Midbrain (tissue), 1 donor: ENCODE results near the gene EYS.
"Not testable (repeated sequence)": the region's sequence is repeated elsewhere in the genome, so short reads cannot be mapped to it uniquely, and the experiment has no call there.

ENCODE experiments used
- DNase-seq: peaks from one replicate; lab custom pipeline; 2025; lab: John Stamatoyannopoulos, UW

EYS gene

DNA sequence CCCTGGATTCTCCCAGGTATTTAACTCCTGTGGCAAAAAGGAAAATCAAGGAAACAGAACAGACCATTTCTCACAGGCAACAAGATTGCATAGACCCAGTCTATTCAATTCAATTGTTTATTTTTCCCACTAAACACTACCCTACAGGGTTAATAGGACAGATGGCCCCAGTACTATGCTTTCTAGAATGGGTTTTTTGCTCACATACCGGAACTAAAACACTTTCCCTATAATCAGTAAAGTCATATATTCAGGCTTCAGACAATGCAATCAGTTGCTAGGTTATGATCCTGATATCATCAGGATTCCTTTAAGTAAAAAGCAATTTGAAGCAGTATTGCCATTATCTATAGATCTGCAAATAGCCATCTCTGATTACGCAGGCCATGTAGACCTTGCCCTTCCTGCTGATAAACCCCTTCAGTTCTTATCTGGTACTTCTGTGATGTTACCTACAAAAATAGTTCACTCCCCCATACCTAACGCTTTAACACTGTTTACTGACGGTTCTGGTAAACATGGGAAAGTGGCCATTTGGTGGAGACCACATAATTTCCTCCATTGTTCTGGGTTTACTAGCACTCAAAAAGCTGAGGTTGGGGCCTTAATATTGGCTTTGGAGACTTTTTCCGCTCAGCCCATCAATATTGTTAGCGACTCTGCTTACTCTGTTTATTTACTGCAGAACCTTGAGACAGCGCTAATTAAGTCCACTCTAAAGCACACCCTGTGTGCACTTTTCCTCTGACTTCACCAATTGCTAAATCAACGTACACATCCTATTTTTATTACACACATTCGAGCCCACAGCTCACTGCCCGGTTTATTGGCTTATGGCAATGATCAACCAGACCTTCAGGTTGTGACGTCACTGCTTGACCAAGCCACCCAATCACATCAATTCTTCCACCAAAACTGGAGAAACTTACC is 1405.5 kb downstream of the EYS start:
- DNase-seq, result no peak

GRCh38 chr6:64299176-64299575 is 1407.8 kb downstream of the EYS start:
- no peak for DNase-seq

GRCh38 chr6:64294034-64294433 is 1413.0 kb downstream of the EYS start:
- no peak for DNase-seq

DNA sequence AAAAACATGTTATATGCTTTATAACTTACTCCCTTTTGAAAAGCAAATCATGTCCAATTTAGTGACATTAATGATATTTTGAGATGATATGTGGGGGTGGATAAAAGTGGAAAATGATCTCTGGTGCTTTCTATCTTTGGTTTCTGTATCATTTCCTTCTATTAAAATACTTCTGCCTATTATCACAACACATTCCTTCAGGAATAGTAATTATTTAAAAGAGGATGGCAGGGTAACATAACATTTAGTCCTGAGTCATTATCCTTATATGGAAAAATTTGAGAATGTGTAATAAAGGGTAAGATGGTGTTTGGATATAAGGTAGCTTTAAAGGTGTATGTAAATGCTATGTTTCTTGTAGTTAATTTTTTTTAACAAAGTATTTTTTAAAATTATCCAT is 1413.7 kb downstream of the EYS start:
- no peak for DNase-seq

- no peak for DNase-seq
Observed at GRCh38 chr6:64290867-64291266, 1416.2 kb downstream of the EYS start.

DNA sequence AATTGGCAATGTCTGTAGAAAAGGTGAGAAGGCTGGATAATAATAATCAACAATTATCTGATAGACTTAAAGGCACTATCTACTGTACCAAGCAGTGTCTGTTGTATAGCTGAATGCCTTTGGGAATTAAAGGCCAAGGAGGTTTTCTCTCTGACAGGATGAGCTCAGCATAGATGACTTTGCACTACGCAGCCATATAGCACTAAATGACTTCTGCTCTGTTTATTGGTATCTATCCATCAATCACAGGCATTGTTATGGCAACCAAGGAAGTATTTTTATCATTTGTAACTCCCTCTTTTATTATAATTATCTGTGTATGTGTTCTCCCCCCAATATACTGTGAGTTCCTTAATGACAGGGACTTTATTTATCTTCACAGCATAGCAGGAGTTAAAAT is 1417.1 kb downstream of the EYS start:
- no peak for DNase-seq

- no peak for DNase-seq
Observed at GRCh38 chr6:64288351-64288750, 1418.7 kb downstream of the EYS start.

- DNase-seq, result no peak
Observed at GRCh38 chr6:64281167-64281566, 1425.9 kb downstream of the EYS start.

- DNase-seq, result peak; percentile 5
Observed at GRCh38 chr6:64280569-64280968, 1426.5 kb downstream of the EYS start.

GRCh38 chr6:64270083-64270482 is 1436.9 kb downstream of the EYS start:
- no peak for DNase-seq

GRCh38 chr6:64266351-64266821 is 1440.6 kb downstream of the EYS start:
- no peak for DNase-seq

DNA sequence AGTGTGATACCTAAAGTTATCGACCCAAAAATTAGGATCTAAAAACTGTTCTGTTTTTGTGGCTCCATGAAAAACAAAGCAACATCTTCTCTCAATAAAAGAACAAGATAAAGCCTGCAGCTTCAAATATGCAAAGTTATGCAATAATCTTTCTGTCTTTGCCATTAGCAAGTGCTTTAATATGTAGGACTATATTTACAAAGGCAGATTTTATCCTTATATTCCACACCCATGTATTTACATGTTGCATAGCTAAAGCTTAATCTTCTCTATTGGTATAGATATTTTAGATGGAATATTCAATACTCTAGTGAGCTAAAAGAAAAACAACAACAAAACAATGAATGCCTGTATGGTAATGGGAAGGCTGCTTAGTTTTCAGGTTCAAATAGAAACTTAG is 1443.2 kb downstream of the EYS start:
- no peak for DNase-seq

DNA sequence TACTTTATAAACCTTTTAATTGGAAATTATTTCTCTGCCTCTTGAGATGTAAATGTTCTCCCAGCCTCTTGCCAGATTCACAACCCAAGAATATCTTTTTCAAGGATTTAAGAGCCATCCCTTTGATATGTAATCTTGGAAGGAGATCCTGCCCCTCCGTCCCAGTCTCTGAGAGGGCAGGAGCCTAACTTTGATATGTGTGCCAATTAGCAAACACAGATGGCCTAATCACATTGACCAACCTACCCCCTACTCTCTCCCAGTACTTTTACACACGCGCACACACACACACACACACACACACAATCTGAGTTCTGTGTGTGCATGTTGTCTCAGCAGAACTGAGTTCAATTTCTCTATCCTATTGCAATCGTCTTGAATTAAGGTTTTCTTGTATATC is 1447.7 kb downstream of the EYS start:
- no peak for DNase-seq

DNA sequence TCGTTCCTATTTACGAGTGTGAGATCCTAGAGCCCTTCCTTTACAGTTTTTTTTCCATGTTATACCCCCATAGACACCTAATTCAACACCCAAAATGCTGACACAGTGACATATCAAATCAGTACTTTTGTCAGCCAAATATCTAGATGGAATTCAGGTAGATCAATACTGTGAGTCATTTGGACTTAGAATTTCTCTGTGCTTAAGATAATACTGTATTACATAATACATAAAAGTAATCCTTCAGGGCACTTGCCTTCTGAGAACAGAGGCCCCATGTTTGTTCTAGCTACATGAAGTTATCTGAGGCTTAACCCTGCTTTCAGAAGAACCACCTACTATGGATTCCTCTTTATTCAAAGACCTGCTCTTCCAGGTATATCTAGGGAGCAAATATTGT is 1448.3 kb downstream of the EYS start:
- DNase-seq, result no peak

DNA sequence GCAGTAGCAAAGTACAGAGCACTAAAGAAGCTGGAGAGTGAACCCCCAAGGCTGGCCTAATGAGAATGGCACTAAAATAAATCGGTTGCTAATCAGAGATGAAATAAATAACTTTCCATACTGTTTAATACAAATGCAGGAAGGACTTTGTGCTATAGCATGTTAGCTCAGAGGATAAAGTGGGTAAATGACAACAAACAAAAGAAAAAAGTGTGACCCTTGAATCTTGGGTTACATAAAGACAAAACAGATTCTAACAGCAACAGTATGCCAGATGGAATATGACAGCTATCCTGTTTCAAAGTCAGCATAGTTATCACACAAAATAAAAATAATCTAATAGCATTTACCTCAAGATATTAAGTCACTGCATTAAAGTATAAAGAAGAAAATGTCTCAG is 1448.7 kb downstream of the EYS start:
- DNase-seq, result no peak

DNA sequence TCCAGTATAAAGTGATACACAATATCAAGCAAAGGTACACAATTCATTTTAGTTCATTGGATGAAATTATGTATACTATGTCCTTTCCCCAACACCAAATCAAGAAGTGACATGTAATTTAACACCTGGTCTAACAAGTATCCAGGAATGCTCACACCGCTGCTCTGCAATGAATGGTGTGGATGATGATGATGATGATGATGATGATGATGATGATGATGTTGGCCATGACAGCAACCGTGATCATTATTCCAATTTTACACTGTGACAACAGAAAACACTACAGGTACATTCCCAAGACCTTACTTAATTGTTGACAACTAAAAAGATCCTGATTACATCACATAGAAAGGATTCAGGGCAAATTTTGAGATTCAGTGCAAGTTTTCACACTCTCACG is 1449.4 kb downstream of the EYS start:
- no peak for DNase-seq

DNA sequence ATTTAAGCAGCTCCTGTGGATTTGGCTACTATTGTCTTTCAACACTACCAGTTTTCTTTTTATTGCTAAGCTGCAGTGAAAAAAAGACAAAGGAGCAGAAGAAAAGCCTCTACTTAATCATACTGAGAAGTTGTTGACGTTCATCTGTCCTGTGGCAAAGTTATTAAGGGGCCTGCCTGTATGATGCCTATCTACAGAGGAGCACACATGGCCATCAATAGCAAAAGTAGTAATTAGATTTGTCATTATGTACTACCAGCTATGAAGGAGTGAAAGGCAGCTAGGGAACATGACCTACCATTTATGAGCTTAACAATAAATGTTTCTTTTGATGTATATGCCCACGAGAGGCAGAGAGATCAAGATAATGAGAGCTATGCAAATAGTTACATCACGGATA is 1450.5 kb downstream of the EYS start:
- DNase-seq, result no peak

DNA sequence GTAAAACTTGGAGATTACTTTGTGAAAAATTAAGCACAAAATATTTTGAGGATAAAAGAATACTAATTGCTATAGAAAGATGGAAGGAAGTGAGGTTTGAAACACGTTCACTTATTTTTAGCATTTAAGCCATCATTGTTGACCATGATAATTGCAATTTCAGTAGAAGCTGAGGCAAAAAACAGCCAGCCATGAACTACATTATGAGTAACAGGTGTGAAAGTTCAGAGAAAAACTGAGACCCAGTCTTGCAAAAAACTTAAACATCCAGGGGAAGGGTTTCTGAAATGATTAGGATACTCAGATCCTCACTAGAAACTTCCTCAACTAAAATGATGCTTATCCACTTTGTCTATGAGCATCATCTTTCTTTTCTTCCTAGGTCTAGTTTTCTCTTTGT is 1452.0 kb downstream of the EYS start:
- DNase-seq, result no peak

GRCh38 chr6:64254558-64254957 is 1452.5 kb downstream of the EYS start:
- no peak for DNase-seq

- DNase-seq, result no peak
Observed at GRCh38 chr6:64252256-64252655, 1454.8 kb downstream of the EYS start.

- no peak for DNase-seq
Observed at GRCh38 chr6:64250126-64250525, 1456.9 kb downstream of the EYS start.

GRCh38 chr6:64249115-64249514 is 1457.9 kb downstream of the EYS start:
- no peak for DNase-seq

- DNase-seq, result no peak
Observed at GRCh38 chr6:64243618-64244017, 1463.4 kb downstream of the EYS start.

GRCh38 chr6:64238908-64239307 is 1468.1 kb downstream of the EYS start:
- not testable (repeated sequence) for DNase-seq
